ENCODE data around the gene PRR14L. TPM values are rescaled to one million over a fixed set of nuclear protein-coding genes. Genes with fewer than 3 reads are reported as not detected.
"Not testable (repeated sequence)": the region's sequence is repeated elsewhere in the genome, so short reads cannot be mapped to it uniquely, and the experiment has no call there.

PRR14L gene
- total RNA-seq, 1 donor from 2014 or later = 74.9 TPM

DNA sequence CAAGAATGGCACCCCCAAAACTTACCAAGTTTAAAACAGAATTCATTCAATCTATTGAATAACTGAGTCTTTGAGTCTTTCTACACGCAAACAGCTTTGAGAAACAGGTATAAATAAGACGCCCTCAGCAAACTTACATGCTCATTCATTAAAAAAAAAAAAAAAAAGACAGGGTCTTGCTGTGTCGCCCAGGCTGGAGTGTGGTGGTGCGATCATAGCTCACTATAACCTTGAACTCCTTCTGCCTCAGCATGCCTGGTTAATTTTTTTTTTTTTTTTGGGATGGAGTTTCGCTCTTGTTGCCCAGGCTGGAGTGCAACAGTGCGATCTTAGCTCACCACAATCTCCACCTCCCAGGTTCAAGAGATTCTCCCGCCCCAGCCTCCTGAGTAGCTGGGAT lies 6.1 kb downstream of the PRR14L start:
- TF ChIP-seq, protein P1, sequence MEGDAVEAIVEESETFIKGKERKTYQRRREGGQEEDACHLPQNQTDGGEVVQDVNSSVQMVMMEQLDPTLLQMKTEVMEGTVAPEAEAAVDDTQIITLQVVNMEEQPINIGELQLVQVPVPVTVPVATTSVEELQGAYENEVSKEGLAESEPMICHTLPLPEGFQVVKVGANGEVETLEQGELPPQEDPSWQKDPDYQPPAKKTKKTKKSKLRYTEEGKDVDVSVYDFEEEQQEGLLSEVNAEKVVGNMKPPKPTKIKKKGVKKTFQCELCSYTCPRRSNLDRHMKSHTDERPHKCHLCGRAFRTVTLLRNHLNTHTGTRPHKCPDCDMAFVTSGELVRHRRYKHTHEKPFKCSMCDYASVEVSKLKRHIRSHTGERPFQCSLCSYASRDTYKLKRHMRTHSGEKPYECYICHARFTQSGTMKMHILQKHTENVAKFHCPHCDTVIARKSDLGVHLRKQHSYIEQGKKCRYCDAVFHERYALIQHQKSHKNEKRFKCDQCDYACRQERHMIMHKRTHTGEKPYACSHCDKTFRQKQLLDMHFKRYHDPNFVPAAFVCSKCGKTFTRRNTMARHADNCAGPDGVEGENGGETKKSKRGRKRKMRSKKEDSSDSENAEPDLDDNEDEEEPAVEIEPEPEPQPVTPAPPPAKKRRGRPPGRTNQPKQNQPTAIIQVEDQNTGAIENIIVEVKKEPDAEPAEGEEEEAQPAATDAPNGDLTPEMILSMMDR (conservative IDR thresholded peaks at IDR 0.05) = no peak
- Mint-ChIP-seq H3K4me3 (no peak overlapping the region), H3K27ac (ENCODE audit: unreplicated experiment) (no peak overlapping the region), H3K27me3 (ENCODE audit: low read depth) (no peaks in the 10 kb centered on the region), H3K9me3 (no peaks in the 10 kb centered on the region), H3K4me1 (peaks cover 21% of the 10 kb centered on the region), H3K36me3 (ENCODE audit: low read depth) (peaks cover 10% of the 10 kb centered on the region)
- DNase-seq (ENCODE audit: low read depth, low spot score) = no peak

DNA sequence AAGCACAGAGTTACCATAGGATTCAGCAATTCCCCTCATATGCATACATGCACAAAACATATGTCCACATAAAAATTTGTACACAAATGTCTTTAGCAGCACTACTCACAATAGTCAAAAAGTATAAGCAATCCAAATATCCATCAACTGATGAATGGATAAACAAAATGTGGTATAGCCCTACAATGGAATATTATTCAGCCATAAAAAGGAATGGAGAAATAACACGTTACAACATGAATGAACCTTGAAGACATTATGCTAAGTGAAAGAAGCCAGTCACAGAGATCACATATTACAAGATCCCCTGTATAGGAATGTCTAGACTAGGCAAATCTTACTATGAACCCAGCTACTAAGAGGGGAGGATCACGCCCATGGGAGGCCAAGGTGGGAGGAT lies 7.2 kb downstream of the PRR14L start:
- TF ChIP-seq, protein P1 (conservative IDR thresholded peaks at IDR 0.05) = no peak
- Mint-ChIP-seq H3K27ac (ENCODE audit: unreplicated experiment) (no peak overlapping the region), H3K27me3 (ENCODE audit: low read depth) (no peaks in the 10 kb centered on the region), H3K4me1 (peaks cover 9% of the 10 kb centered on the region), H3K36me3 (ENCODE audit: low read depth) (peaks cover 10% of the 10 kb centered on the region), H3K4me3 (peak overlapping the region; percentile 6), H3K9me3 (no peaks in the 10 kb centered on the region)
- DNase-seq (ENCODE audit: low read depth, low spot score) = no peak

DNA sequence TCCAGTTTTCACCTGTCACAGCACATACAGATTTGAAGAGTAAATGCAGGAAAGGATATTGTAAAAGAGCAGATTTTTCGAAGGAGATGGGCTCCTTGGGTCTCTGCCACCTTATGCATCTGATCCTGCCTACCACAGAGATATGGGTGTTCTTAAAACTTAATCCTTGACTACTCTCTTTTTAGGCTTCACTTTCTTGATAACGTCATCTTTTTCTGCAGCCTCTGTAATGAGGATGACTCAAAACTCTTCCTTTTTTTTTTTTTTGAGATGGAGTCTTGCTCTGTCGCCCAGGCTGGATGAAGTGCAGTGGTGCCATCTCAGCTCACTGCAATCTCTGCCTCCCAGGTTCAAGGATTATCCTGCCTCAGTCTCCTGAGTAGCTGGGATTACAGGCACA lies 7.8 kb downstream of the PRR14L start:
- Mint-ChIP-seq H3K36me3 (ENCODE audit: low read depth) (peaks cover 10% of the 10 kb centered on the region), H3K27ac (ENCODE audit: unreplicated experiment) (no peak overlapping the region), H3K27me3 (ENCODE audit: low read depth) (no peaks in the 10 kb centered on the region), H3K4me3 (no peak overlapping the region), H3K4me1 (peaks cover 5% of the 10 kb centered on the region), H3K9me3 (no peaks in the 10 kb centered on the region)
- DNase-seq (ENCODE audit: low read depth, low spot score) = no peak
- TF ChIP-seq, protein P1 (conservative IDR thresholded peaks at IDR 0.05) = no peak

DNA sequence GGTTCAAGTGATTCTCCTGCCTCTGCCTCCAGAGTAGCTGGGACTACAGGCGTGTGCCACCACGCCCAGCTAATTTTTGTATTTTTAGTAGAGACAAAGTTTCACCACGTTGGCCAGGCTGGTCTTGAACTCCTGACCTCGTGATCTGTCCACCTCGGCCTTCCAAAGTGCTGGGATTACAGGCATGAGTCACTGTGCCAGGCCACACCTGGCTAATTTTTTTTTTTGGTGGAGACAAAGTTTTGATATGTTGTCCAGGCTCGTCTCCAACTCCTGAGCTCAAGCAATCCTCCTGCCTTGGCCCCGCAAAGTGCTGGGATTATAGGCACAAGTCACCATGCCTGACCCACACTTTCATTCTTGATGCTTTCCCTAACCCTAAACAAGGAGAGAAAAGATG lies 9.6 kb downstream of the PRR14L start:
- H3K27me3 Mint-ChIP-seq (ENCODE audit: low read depth); H3K4me3 Mint-ChIP-seq; H3K27ac Mint-ChIP-seq (ENCODE audit: unreplicated experiment); H3K36me3 Mint-ChIP-seq (ENCODE audit: low read depth); H3K4me1 Mint-ChIP-seq; H3K9me3 Mint-ChIP-seq; DNase-seq (ENCODE audit: low read depth, low spot score): not testable (repeated sequence)

DNA sequence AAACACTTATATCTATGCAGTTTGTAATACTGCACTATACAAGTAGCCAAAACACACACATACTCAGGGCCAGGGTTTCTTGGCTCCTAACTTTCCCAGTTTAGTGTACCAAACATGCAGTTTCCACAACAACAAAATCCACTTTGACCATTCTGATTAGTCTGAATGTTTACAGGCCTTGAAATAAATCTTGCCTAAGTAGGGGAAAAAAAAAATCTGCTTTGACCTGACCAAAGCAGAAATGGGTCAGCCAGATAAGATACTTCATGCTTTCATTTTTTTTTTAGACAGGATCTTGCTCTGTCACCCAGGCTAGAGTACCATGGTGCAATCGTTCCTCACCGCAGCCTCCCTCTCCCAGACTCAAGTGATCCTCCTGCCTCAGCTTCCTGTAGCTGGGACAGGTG lies 10.1 kb downstream of the PRR14L start:
- no peaks in the 10 kb centered on the region for H3K9me3 Mint-ChIP-seq
- no peaks in the 10 kb centered on the region for H3K27me3 Mint-ChIP-seq (ENCODE audit: low read depth)
- H3K4me1 Mint-ChIP-seq = peaks cover 5% of the 10 kb centered on the region
- peaks cover 10% of the 10 kb centered on the region for H3K36me3 Mint-ChIP-seq (ENCODE audit: low read depth)
- DNase-seq (ENCODE audit: low read depth, low spot score) = no peak
- H3K4me3 Mint-ChIP-seq = no peak overlapping the region
- H3K27ac Mint-ChIP-seq (ENCODE audit: unreplicated experiment) = no peak overlapping the region
- TF ChIP-seq, protein P1 (conservative IDR thresholded peaks at IDR 0.05) = no peak

DNA sequence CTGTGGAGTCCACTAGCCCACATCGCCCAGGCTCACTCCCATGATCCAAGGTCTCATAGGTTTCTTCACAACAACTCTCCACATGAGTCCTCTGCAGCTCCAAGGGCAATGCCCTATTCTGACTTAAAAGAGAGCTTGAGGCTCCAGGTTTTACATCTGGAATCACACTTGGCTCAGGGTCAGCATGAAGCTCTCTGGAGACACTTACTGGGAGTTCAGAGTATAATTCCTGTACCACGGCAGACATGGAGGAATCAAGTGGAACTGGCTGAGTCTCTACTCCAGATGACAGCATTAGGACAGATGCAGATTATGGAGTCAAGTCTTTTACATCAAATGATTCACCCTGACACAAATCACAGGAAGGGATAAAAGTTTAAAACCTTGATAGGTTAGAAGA lies 11.4 kb downstream of the PRR14L start:
- H3K4me3 Mint-ChIP-seq = no peak overlapping the region
- no peak overlapping the region for H3K27ac Mint-ChIP-seq (ENCODE audit: unreplicated experiment)
- H3K27me3 Mint-ChIP-seq (ENCODE audit: low read depth) = no peaks in the 10 kb centered on the region
- TF ChIP-seq, protein P1 (conservative IDR thresholded peaks at IDR 0.05) = no peak
- DNase-seq (ENCODE audit: low read depth, low spot score) = no peak
- H3K4me1 Mint-ChIP-seq = no peaks in the 10 kb centered on the region
- H3K9me3 Mint-ChIP-seq = no peaks in the 10 kb centered on the region
- peaks cover 10% of the 10 kb centered on the region for H3K36me3 Mint-ChIP-seq (ENCODE audit: low read depth)

Data from neural crest cell (in vitro differentiated cells).